OCI-LY1 (cell line): Measurements from ENCODE around the gene CTDSP2.

Experiments used
- H2AFZ ChIP-seq: fragments of 200-600 bp; sonication (generic), shearing (Covaris generic); 2 replicates; pipeline ENCODE4 v1.6.0; 2014; ENCODE audit warnings: antibody characterized with exemption, mild to moderate bottlenecking, low read length
- H3F3A ChIP-seq: fragments of 200-600 bp; sonication (generic), shearing (Covaris generic); 2 replicates; pipeline ENCODE4 v1.6.0; 2014; ENCODE audit warnings: mild to moderate bottlenecking, antibody characterized with exemption, low read length, moderate library complexity; ENCODE audit not compliant: insufficient read depth
- H3K27ac ChIP-seq: fragments of 200-600 bp; sonication (generic); 2 replicates; pipeline ENCODE4 v1.5.1; 2014; ENCODE audit warnings: low read length, mixed run types, mild to moderate bottlenecking, low read depth; ENCODE audit not compliant: poor library complexity, severe bottlenecking
- H3K27me3 ChIP-seq: fragments of 200-600 bp; sonication (generic); 2 replicates; pipeline ENCODE4 v1.6.0; 2014; ENCODE audit warnings: antibody characterized with exemption, mild to moderate bottlenecking, low read length, moderate library complexity; ENCODE audit not compliant: insufficient read depth
- H3K36me3 ChIP-seq: fragments of 200-600 bp; sonication (generic); 2 replicates; pipeline ENCODE4 v1.6.1; 2014; ENCODE audit warnings: mild to moderate bottlenecking, antibody characterized with exemption, low read length, moderate library complexity, mixed read lengths; ENCODE audit not compliant: insufficient read depth
- H3K4me1 ChIP-seq: fragments of 200-600 bp; sonication (generic); 2 replicates; pipeline ENCODE4 v1.5.1; 2014; ENCODE audit warnings: mild to moderate bottlenecking, low read length, moderate library complexity; ENCODE audit not compliant: insufficient read depth, severe bottlenecking
- H3K4me2 ChIP-seq: fragments of 200-600 bp; sonication (generic), shearing (Covaris generic); 2 replicates; pipeline ENCODE4 v1.6.1; 2014; ENCODE audit warnings: low read length
- H3K4me3 ChIP-seq: fragments of 200-600 bp; sonication (generic); 2 replicates; pipeline ENCODE4 v1.5.1; 2014; ENCODE audit warnings: low read length, low read depth, mild to moderate bottlenecking, mixed read lengths; ENCODE audit not compliant: poor library complexity, severe bottlenecking
- H3K79me2 ChIP-seq: fragments of 200-600 bp; shearing (Covaris generic); 2 replicates; pipeline ENCODE4 v1.6.1; 2016; ENCODE audit warnings: mixed run types, low read length, mixed read lengths; ENCODE audit not compliant: insufficient read depth
- H3K9ac ChIP-seq: fragments of 200-600 bp; sonication (generic), shearing (Covaris generic); 2 replicates; pipeline ENCODE4 v1.6.1; 2014; ENCODE audit warnings: mild to moderate bottlenecking, low read length, mixed read lengths
- H3K9me2 ChIP-seq: fragments of 200-600 bp; sonication (generic), shearing (Covaris generic); 2 replicates; pipeline ENCODE4 v1.6.1; 2014; ENCODE audit warnings: low read depth, mild to moderate bottlenecking, low read length, mixed read lengths
- H3K9me3 ChIP-seq: fragments of 200-600 bp; shearing (Covaris generic); 2 replicates; pipeline ENCODE4 v1.6.1; 2014; ENCODE audit warnings: low read length, mixed read lengths
- H4K20me1 ChIP-seq: fragments of 200-600 bp; sonication (generic), shearing (Covaris generic); 2 replicates; pipeline ENCODE4 v1.6.0; 2016; ENCODE audit warnings: mild to moderate bottlenecking, low read length; ENCODE audit not compliant: insufficient read depth
- EZH2 ChIP-seq: fragments of 200-600 bp; sonication (generic), shearing (Covaris generic); IDR thresholded peaks from 2 replicates; pipeline ENCODE4 v1.8.0; 2017; ENCODE audit warnings: borderline replicate concordance, mixed run types, mild to moderate bottlenecking, antibody characterized with exemption, low read length, moderate library complexity, mixed read lengths
- TF ChIP-seq, protein P1 (sequence below): fragments of 200-600 bp; sonication (generic), shearing (Covaris generic); IDR thresholded peaks from 2 replicates; pipeline ENCODE4 v1.5.1; 2017; ENCODE audit warnings: mild to moderate bottlenecking, antibody characterized with exemption, low read length, moderate library complexity, mixed read lengths

Gene CTDSP2

DNA sequence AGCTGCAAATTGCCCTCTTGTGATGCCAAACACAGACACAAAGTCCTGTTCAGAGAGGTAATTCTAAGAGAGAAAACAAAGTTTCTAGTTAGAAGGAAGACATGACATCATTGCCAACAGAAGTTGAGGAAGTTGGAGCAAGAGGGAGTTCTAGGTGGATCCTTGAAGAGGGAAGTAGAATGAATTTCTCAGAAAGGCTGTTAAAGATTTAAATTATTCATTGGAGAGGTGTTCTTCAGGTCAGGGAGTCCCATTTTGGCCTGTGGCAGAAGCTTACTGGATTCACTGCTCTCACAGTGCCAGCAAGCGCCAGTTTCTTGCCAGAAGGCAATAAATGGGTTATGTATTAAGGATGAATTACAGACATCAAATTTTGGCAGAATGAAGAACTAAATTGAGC lies 48.6 kb downstream of the CTDSP2 start:
- Histone ChIP-seq H3K4me3 (no peak overlapping the region), H3K4me2 (no peak overlapping the region), H3K27ac (no peak overlapping the region), H4K20me1 (no peaks in the 10 kb centered on the region), H3K36me3 (peaks cover 52% of the 10 kb centered on the region), H2AFZ (no peak overlapping the region), H3K9ac (no peak overlapping the region), H3K79me2 (no peaks in the 10 kb centered on the region), H3K9me2 (no peaks in the 10 kb centered on the region), H3F3A (no peaks in the 10 kb centered on the region), H3K9me3 (no peaks in the 10 kb centered on the region), H3K4me1 (no peaks in the 10 kb centered on the region), H3K27me3 (no peaks in the 10 kb centered on the region)
- TF ChIP-seq, protein P1, sequence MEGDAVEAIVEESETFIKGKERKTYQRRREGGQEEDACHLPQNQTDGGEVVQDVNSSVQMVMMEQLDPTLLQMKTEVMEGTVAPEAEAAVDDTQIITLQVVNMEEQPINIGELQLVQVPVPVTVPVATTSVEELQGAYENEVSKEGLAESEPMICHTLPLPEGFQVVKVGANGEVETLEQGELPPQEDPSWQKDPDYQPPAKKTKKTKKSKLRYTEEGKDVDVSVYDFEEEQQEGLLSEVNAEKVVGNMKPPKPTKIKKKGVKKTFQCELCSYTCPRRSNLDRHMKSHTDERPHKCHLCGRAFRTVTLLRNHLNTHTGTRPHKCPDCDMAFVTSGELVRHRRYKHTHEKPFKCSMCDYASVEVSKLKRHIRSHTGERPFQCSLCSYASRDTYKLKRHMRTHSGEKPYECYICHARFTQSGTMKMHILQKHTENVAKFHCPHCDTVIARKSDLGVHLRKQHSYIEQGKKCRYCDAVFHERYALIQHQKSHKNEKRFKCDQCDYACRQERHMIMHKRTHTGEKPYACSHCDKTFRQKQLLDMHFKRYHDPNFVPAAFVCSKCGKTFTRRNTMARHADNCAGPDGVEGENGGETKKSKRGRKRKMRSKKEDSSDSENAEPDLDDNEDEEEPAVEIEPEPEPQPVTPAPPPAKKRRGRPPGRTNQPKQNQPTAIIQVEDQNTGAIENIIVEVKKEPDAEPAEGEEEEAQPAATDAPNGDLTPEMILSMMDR: no peak
- no peak for TF ChIP-seq EZH2

DNA sequence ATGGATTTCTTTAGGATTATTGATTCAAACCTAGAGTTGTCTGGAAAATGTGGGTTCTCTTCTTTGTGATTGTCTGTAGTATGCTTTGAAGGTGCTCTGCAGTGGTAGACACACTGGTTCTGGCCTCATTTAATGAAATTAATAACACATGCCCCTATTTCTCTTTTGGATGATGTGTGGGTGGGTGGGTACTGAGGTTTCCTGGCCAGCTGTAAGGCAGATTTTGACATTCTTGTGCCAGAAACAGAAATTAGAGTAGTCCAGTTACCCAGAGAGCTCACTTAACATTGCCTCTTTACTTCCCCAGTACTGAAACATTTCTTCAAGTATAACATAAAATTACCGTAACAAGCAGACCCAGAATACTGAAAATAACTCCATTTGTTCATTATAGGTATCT lies 49.5 kb downstream of the CTDSP2 start:
- Histone ChIP-seq H3K9ac (no peak overlapping the region), H3K27me3 (no peaks in the 10 kb centered on the region), H3K9me3 (no peaks in the 10 kb centered on the region), H3F3A (no peaks in the 10 kb centered on the region), H3K4me2 (no peak overlapping the region), H3K79me2 (no peaks in the 10 kb centered on the region), H4K20me1 (no peaks in the 10 kb centered on the region), H3K4me3 (no peak overlapping the region), H3K4me1 (no peaks in the 10 kb centered on the region), H3K27ac (no peak overlapping the region), H2AFZ (no peak overlapping the region), H3K36me3 (peaks cover 61% of the 10 kb centered on the region), H3K9me2 (no peaks in the 10 kb centered on the region)
- TF ChIP-seq, protein P1: no peak
- TF ChIP-seq EZH2: no peak

DNA sequence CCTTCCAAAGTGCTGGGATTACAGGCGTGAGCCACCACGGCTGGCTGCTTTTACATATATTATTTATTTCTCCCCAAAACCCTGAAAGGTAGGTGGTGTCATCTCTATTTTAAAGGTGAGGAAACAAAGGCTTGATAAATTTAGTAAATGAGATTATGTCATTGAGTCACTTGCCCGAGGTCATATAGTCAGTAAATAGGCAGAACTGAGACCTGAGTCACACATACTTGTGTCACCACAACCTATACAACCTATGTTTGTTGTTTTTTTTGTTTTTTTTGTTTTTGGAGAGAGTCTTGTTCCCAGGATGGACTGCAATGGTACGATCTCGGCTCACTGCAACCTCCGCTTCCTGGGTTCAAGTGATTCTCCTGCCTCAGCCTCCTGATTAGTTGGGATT lies 51.2 kb downstream of the CTDSP2 start:
- no peak overlapping the region for H2AFZ ChIP-seq
- H3F3A ChIP-seq: no peaks in the 10 kb centered on the region
- H3K27me3 ChIP-seq: no peaks in the 10 kb centered on the region
- H3K27ac ChIP-seq: no peak overlapping the region
- no peak overlapping the region for H3K4me3 ChIP-seq
- no peaks in the 10 kb centered on the region for H3K4me1 ChIP-seq
- H3K36me3 ChIP-seq: peaks cover 76% of the 10 kb centered on the region
- H3K9ac ChIP-seq: no peak overlapping the region
- no peaks in the 10 kb centered on the region for H4K20me1 ChIP-seq
- TF ChIP-seq, protein P1: no peak
- no peak for TF ChIP-seq EZH2
- H3K4me2 ChIP-seq: no peak overlapping the region
- no peaks in the 10 kb centered on the region for H3K9me3 ChIP-seq
- H3K79me2 ChIP-seq: no peaks in the 10 kb centered on the region
- no peaks in the 10 kb centered on the region for H3K9me2 ChIP-seq
